OCI-LY3 (cell line): ENCODE measurements around the gene ST3GAL3.

Source experiments
- CTCF ChIP-seq: fragments of 200-600, 300-600 bp; sonication (generic); IDR thresholded peaks from 2 replicates; pipeline ENCODE4 v1.5.1; 2014; ENCODE audit warnings: antibody characterized with exemption, low read length, low read depth
- EZH2phosphoT487 ChIP-seq: fragments of 200-600 bp; shearing (Covaris generic); IDR thresholded peaks from 2 replicates; pipeline ENCODE4 v1.6.1; 2018; ENCODE audit warnings: antibody characterized with exemption, mixed run types, low read depth

GRCh38 chr1:43971336-43971980 lies 264.1 kb downstream of the ST3GAL3 start:
- TF ChIP-seq CTCF (no peak), EZH2phosphoT487 (no peak)
